IMR-90 (cell line): ENCODE data around the gene RASGRP3. TPM values are rescaled to one million over a fixed set of nuclear protein-coding genes. Genes with fewer than 3 reads are reported as not detected.

Experiments
- ATAC-seq: fragments of 200-7000 bp; cut with Tn5 transposase; 2 replicates; pipeline ENCODE4 v1.9.1; 2020; ENCODE audit warnings: low read depth, mild to moderate bottlenecking, moderate library complexity
- BruUV-seq: library from RNA; stranded (reverse); fragments of 400-500 nt; replicated peaks from 2 replicates; lab custom pipeline; 2021; lab: Mats Ljungman, UMichigan
- CTCF ChIA-PET: fragments of 300-600 bp; formaldehyde crosslinking; extraction: SDS; loops from one replicate; lab custom pipeline; 2021; ENCODE audit warnings: antibody characterized with exemption; lab: Yijun Ruan, JAX
- POLR2A ChIA-PET: fragments of 300-600 bp; sonication (Branson Sonifier 250); formaldehyde crosslinking; loops from one replicate; lab custom pipeline; 2022; ENCODE audit warnings: antibody characterized with exemption; ENCODE audit not compliant: unreplicated experiment; lab: Charles Lee
- DNase-seq: peaks from one replicate; pipeline ENCODE4 v3.0.0; 2013
- H2AFZ ChIP-seq: replicated peaks from 2 replicates; pipeline ENCODE3; 2013; ENCODE audit warnings: low read length, mild to moderate bottlenecking; ENCODE audit not compliant: poor library complexity
- H2AK5ac ChIP-seq: 2 replicates; pipeline ENCODE4 v1.6.1; 2013; ENCODE audit warnings: low read depth, low read length, inconsistent platforms
- H2AK9ac ChIP-seq: replicated peaks from 2 replicates; pipeline ENCODE3; 2013; ENCODE audit warnings: mild to moderate bottlenecking, low read depth, low read length, moderate library complexity; ENCODE audit not compliant: poor library complexity
- H2BK120ac ChIP-seq: 2 replicates; pipeline ENCODE4 v1.6.1; 2013; ENCODE audit warnings: low read depth, low read length, inconsistent platforms
- H2BK15ac ChIP-seq: 3 replicates; pipeline ENCODE4 v1.6.1; 2013; ENCODE audit warnings: low read depth, low read length, inconsistent platforms
- H2BK20ac ChIP-seq: 2 replicates; pipeline ENCODE4 v1.6.1; 2013; ENCODE audit warnings: low read depth, mild to moderate bottlenecking, inconsistent platforms, low read length, moderate library complexity
- H2BK5ac ChIP-seq: 2 replicates; pipeline ENCODE4 v1.6.1; 2013; ENCODE audit warnings: mild to moderate bottlenecking, low read depth, low read length, inconsistent platforms; ENCODE audit not compliant: poor library complexity, severe bottlenecking
- H3K14ac ChIP-seq: replicated peaks from 2 replicates; pipeline ENCODE4 v1.6.1; 2013; ENCODE audit warnings: low read depth, low read length, inconsistent platforms
- H3K18ac ChIP-seq: 2 replicates; pipeline ENCODE4 v1.6.1; 2013; ENCODE audit warnings: low read depth, low read length, control low read depth
- H3K23ac ChIP-seq: 2 replicates; pipeline ENCODE4 v1.6.1; 2013; ENCODE audit warnings: low read depth, low read length, inconsistent platforms
- H3K27ac ChIP-seq: 2 replicates; pipeline ENCODE4 v1.5.1; 2013; ENCODE audit warnings: mild to moderate bottlenecking, control low read depth, low read length; ENCODE audit not compliant: insufficient read depth
- H3K27me3 ChIP-seq: 2 replicates; pipeline ENCODE4 v1.6.1; 2013; ENCODE audit warnings: low read length; ENCODE audit not compliant: control insufficient read depth, insufficient read depth
- H3K36me3 ChIP-seq: 2 replicates; pipeline ENCODE4 v1.6.1; 2013; ENCODE audit warnings: low read length, mixed read lengths; ENCODE audit not compliant: control insufficient read depth, insufficient read depth
- H3K4ac ChIP-seq: 2 replicates; pipeline ENCODE4 v1.6.1; 2013; ENCODE audit warnings: low read depth, low read length, inconsistent platforms
- H3K4me1 ChIP-seq: 2 replicates; pipeline ENCODE4 v1.6.1; 2013; ENCODE audit warnings: low read length, mixed read lengths; ENCODE audit not compliant: control insufficient read depth, insufficient read depth
- H3K4me2 ChIP-seq: 2 replicates; pipeline ENCODE4 v1.6.1; 2013; ENCODE audit warnings: low read depth, mild to moderate bottlenecking, control low read depth, low read length, moderate library complexity
- H3K4me3 ChIP-seq: 2 replicates; pipeline ENCODE4 v1.5.1; 2013; ENCODE audit warnings: low read depth, mild to moderate bottlenecking, control low read depth, low read length, moderate library complexity; ENCODE audit not compliant: insufficient read depth
- H3K56ac ChIP-seq: 2 replicates; pipeline ENCODE4 v1.6.1; 2013; ENCODE audit warnings: low read length, inconsistent platforms; ENCODE audit not compliant: insufficient read depth; ENCODE audit errors: extremely low read depth
- H3K79me1 ChIP-seq, 2 experiments: 2 replicates each; pipeline ENCODE4 v1.6.1; 2013; ENCODE audit warnings: low read length in 2 of 2, inconsistent platforms in 1 of 2, low read depth in 1 of 2
- H3K9ac ChIP-seq: 2 replicates; pipeline ENCODE4 v1.6.1; 2013; ENCODE audit warnings: low read depth, low read length, control low read depth
- H3K9me1 ChIP-seq: 2 replicates; pipeline ENCODE4 v1.6.1; 2013; ENCODE audit warnings: low read length, inconsistent platforms; ENCODE audit not compliant: insufficient read depth
- H3K9me3 ChIP-seq: 2 replicates; pipeline ENCODE4 v1.6.1; 2013; ENCODE audit warnings: low read length; ENCODE audit not compliant: control insufficient read depth, insufficient read depth
- H4K20me1 ChIP-seq: 2 replicates; pipeline ENCODE4 v1.6.1; 2013; ENCODE audit warnings: low read length, inconsistent platforms; ENCODE audit not compliant: insufficient read depth
- H4K5ac ChIP-seq: 2 replicates; pipeline ENCODE4 v1.6.1; 2013; ENCODE audit warnings: mild to moderate bottlenecking, low read depth, low read length, control low read depth
- H4K8ac ChIP-seq, 2 experiments: 2 replicates each; pipeline ENCODE4 v1.6.1; 2013; ENCODE audit warnings: low read depth in 2 of 2, low read length in 2 of 2, control low read depth in 1 of 2, inconsistent platforms in 1 of 2
- H4K91ac ChIP-seq: 2 replicates; pipeline ENCODE4 v1.6.1; 2013; ENCODE audit warnings: low read depth, low read length, inconsistent platforms; ENCODE audit not compliant: insufficient read depth
- BHLHE40 ChIP-seq: fragments of 150-350 bp; IDR thresholded peaks from 2 replicates; pipeline ENCODE4 v1.6.1; 2016; ENCODE audit warnings: mild to moderate bottlenecking, low read depth, low read length
- CEBPB ChIP-seq: IDR thresholded peaks from 2 replicates; pipeline ENCODE4 v1.6.1; 2012; ENCODE audit warnings: low read depth, low read length, improper control_type of control experiment
- CTCF ChIP-seq: conservative IDR thresholded peaks from 2 replicates; pipeline ENCODE4 v1.5.1; 2012; ENCODE audit warnings: mild to moderate bottlenecking, low read depth, low read length, improper control_type of control experiment
- ELK1 ChIP-seq: fragments of 150-350 bp; IDR thresholded peaks from 2 replicates; pipeline ENCODE4 v1.6.1; 2016; ENCODE audit warnings: low read depth, mild to moderate bottlenecking, low read length, moderate library complexity, borderline replicate concordance
- FOS ChIP-seq: fragments of 150-350 bp; IDR thresholded peaks from 2 replicates; pipeline ENCODE4 v1.6.1; 2016; ENCODE audit warnings: low read depth, low read length
- MAFK ChIP-seq: IDR thresholded peaks from 2 replicates; pipeline ENCODE4 v1.6.1; 2012; ENCODE audit warnings: low read depth, low read length, improper control_type of control experiment
- MAZ ChIP-seq: IDR thresholded peaks from 2 replicates; pipeline ENCODE4 v1.6.1; 2012; ENCODE audit warnings: low read depth, mild to moderate bottlenecking, low read length, improper control_type of control experiment, moderate library complexity, borderline replicate concordance
- MXI1 ChIP-seq: IDR thresholded peaks from 2 replicates; pipeline ENCODE4 v1.6.1; 2012; ENCODE audit warnings: low read depth, mild to moderate bottlenecking, low read length, moderate library complexity, borderline replicate concordance
- NFE2L2 ChIP-seq: fragments of 150-350 bp; IDR thresholded peaks from 2 replicates; pipeline ENCODE4 v1.6.1; 2016; ENCODE audit warnings: low read depth, mild to moderate bottlenecking, low read length
- RAD21 ChIP-seq: IDR thresholded peaks from 2 replicates; pipeline ENCODE4 v1.6.1; 2012; ENCODE audit warnings: low read length, improper control_type of control experiment
- RCOR1 ChIP-seq: IDR thresholded peaks from 2 replicates; pipeline ENCODE4 v1.6.1; 2012; ENCODE audit warnings: mild to moderate bottlenecking, low read length, improper control_type of control experiment; ENCODE audit not compliant: insufficient replicate concordance
- RFX5 ChIP-seq: IDR thresholded peaks from 2 replicates; pipeline ENCODE4 v1.8.0; 2012; ENCODE audit warnings: low read depth, mild to moderate bottlenecking, low read length, moderate library complexity
- SMC3 ChIP-seq: fragments of 150-350 bp; IDR thresholded peaks from 2 replicates; pipeline ENCODE4 v1.6.1; 2016; ENCODE audit warnings: low read depth, mild to moderate bottlenecking, antibody characterized with exemption, low read length, moderate library complexity
- USF2 ChIP-seq: fragments of 150-350 bp; IDR thresholded peaks from 2 replicates; pipeline ENCODE4 v1.6.1; 2017; ENCODE audit warnings: mild to moderate bottlenecking, antibody characterized with exemption, low read length, low read depth
- WGBS, 2 experiments: methylation state at CpG; one replicate each; pipeline versions ENCODE4 v1.1.5 to v1.1.7; 2013; ENCODE audit warnings: missing lambda C conversion rate in 2 of 2; ENCODE audit not compliant: insufficient read length in 1 of 2; ENCODE audit errors: extremely low coverage in 2 of 2; 5-methylcytosine and 5-hydroxymethylcytosine counted together
- dilution Hi-C: fragments of 300-500 bp; cut with HindIII; formaldehyde crosslinking; loops from one replicate; pipeline ENCODE4 v1.14.3; 2018; ENCODE audit warnings: low sequenced_read_pairs; ENCODE audit not compliant: unreplicated experiment
- in situ Hi-C: fragments of 300-500 bp; cut with MboI; formaldehyde crosslinking; loops from 3 replicates; pipeline ENCODE4 v1.14.3; 2019; ENCODE audit warnings: low sequenced_read_pairs, inconsistent platforms, mixed read lengths
- intact Hi-C: fragments of 100-400 bp; cut with micrococcal nuclease; formaldehyde crosslinking; loops from 2 replicates; pipeline ENCODE4 v1.10.0; 2022
- polyA plus RNA-seq, 3 experiments: library from polyadenylated mRNA; depleted of rRNA; stranded (reverse); fragments of >200 nt; gene quantifications; 2 replicates each; pipeline ENCODE4 v1.2.3, GENCODE V29; 2012; ENCODE audit warnings: low replicate concordance in 1 of 3
- total RNA-seq: library from RNA; depleted of rRNA; stranded (reverse); fragments of >200 nt; gene quantifications from 2 replicates; pipeline ENCODE4 v1.2.3, GENCODE V29; 2012

Gene RASGRP3
- total and polyA plus RNA-seq, 2 of the 4 experiments (the other 2 are of a cell fraction): 1.7 to 3.0 TPM

GRCh38 chr2:33485051-33485450 lies 8.6 kb downstream of the RASGRP3 start:
- WGBS, 2 experiments: no CpG with 5 or more reads among the region's 2 CpGs
- ChIA-PET POLR2A (no interaction called here), CTCF (interaction anchor here (0.8 kb wide), 1 partner anchor 36 kb away, joined by 4 read pairs; no protein-coding TSS in a partner anchor)
- in situ Hi-C loops (no loop called here), dilution Hi-C loops (no loop called here), intact Hi-C loops (no loop called here)
- H2BK20ac ChIP-seq: no peak overlapping the region
- H2AK9ac ChIP-seq: no peak overlapping the region
- H3K27me3 ChIP-seq: no peaks in the 10 kb centered on the region
- no peaks in the 10 kb centered on the region for H3K79me1 ChIP-seq
- H3K9me3 ChIP-seq: peaks cover 6% of the 10 kb centered on the region
- no peak overlapping the region for H3K27ac ChIP-seq
- H2BK15ac ChIP-seq: no peak overlapping the region; the same call in 2 of the 3 replicates
- no peak overlapping the region for H3K4ac ChIP-seq
- H4K20me1 ChIP-seq: no peaks in the 10 kb centered on the region
- H2AFZ ChIP-seq: no peak overlapping the region
- no peak for DNase-seq
- H4K91ac ChIP-seq: no peak overlapping the region
- peak overlapping the region in 1 of 2 experiments; percentile 57; a peak in 1 of 4 replicates for H4K8ac ChIP-seq
- no peaks in the 10 kb centered on the region for H3K9me1 ChIP-seq
- H3K23ac ChIP-seq: no peak overlapping the region
- ATAC-seq: no peak
- no peak overlapping the region for H3K56ac ChIP-seq
- no peaks in the 10 kb centered on the region for H3K36me3 ChIP-seq
- H3K4me1 ChIP-seq: peaks cover 4% of the 10 kb centered on the region; the same call in 1 of the 2 replicates
- 0 out of 2 replicates have a peak overlapping the region, but pooled peaks have one; percentile 31 for H3K18ac ChIP-seq
- H4K5ac ChIP-seq: no peak overlapping the region
- BruUV-seq: no TSS peak
- TF ChIP-seq BHLHE40 (no peak), CEBPB (no peak), MAZ (no peak), FOS (no peak), MXI1 (no peak), USF2 (no peak), MAFK (no peak), CTCF (no peak), RAD21 (no peak), ELK1 (no peak), RFX5 (no peak), RCOR1 (no peak), SMC3 (no peak), NFE2L2 (no peak)
- no peak overlapping the region for H3K4me3 ChIP-seq
- H2BK5ac ChIP-seq: no peak overlapping the region
- peak overlapping the region; percentile 28; the same call in 1 of the 2 replicates for H2BK120ac ChIP-seq
- H3K9ac ChIP-seq: no peak overlapping the region
- no peak overlapping the region for H3K4me2 ChIP-seq
- no peak overlapping the region for H3K14ac ChIP-seq
- H2AK5ac ChIP-seq: no peak overlapping the region
